Transverse colon (tissue), 4 donors: ENCODE results near the gene UTF1. TPM values are rescaled to one million over a fixed set of nuclear protein-coding genes. Genes with fewer than 3 reads are reported as not detected.

ENCODE experiments used
- DNase-seq: peaks from one replicate; pipeline ENCODE4 v3.0.0-alpha.2; 2019
- H3K27ac ChIP-seq, 4 donors: fragments of 200-600 bp; sonication (generic); 2 replicates each; pipeline ENCODE4 v1.5.1; 2016 to 2018; ENCODE audit warnings: inconsistent platforms in 4 of 4
- H3K27me3 ChIP-seq: fragments of 200-600 bp; sonication (generic); 2 replicates; pipeline ENCODE4 v1.5.1; 2017; ENCODE audit warnings: inconsistent platforms
- H3K36me3 ChIP-seq, 4 donors: fragments of 200-600 bp; sonication (generic); 2 replicates each; pipeline ENCODE4 v1.5.1; 2017 to 2019; ENCODE audit warnings: inconsistent platforms in 4 of 4
- H3K4me1 ChIP-seq, 4 donors: fragments of 200-600 bp; sonication (generic); 2 replicates each; pipeline ENCODE4 v1.5.1; 2017 to 2020; ENCODE audit warnings: inconsistent platforms in 4 of 4
- H3K4me3 ChIP-seq, 4 donors: fragments of 200-600 bp; sonication (generic); 1 replicate in 1 of 4; 2 replicates in 3 of 4; pipeline versions ENCODE4 v1.5.1 to v1.6.1; 2017 to 2019; ENCODE audit warnings: inconsistent platforms in 4 of 4
- H3K9me3 ChIP-seq, 2 donors: fragments of 200-600 bp; sonication (generic); 2 replicates each; pipeline ENCODE4 v1.5.1; 2017 to 2019; ENCODE audit warnings: inconsistent platforms in 2 of 2
- CTCF ChIP-seq, 5 experiments: fragments of 200-600 bp in 3 of 5; fragments of 450-650 bp in 2 of 5; sonication (generic) in 3 of 5; IDR thresholded peaks; 1 replicate in 2 of 5; 2 replicates in 3 of 5; pipeline ENCODE4 v1.5.1; 2016 to 2017; ENCODE audit warnings: antibody characterized with exemption in 5 of 5, inconsistent platforms in 3 of 5, mild to moderate bottlenecking in 2 of 5, moderate library complexity in 1 of 5
- EP300 ChIP-seq: sonication (generic); formaldehyde crosslinking; IDR thresholded peaks from one replicate; pipeline ENCODE4 v1.6.1; 2017; ENCODE audit warnings: antibody characterized with exemption, low read depth
- POLR2A ChIP-seq: fragments of 450-650 bp; IDR thresholded peaks from one replicate; pipeline ENCODE4 v1.6.1; 2016; ENCODE audit warnings: antibody characterized with exemption, mild to moderate bottlenecking, moderate library complexity
- POLR2AphosphoS5 ChIP-seq, 3 donors: sonication (generic); formaldehyde crosslinking; IDR thresholded peaks; one replicate each; pipeline ENCODE4 v1.6.1; 2016; ENCODE audit warnings: antibody characterized with exemption in 3 of 3
- WGBS, 2 donors: methylation state at CpG; one replicate each; pipeline ENCODE4 v1.1.5; 2018; ENCODE audit warnings: low coverage in 1 of 2; 5-methylcytosine and 5-hydroxymethylcytosine counted together
- in situ Hi-C, 4 donors: fragments of 200-750 bp; cut with MboI; loops; one replicate each; pipeline versions ENCODE4 v1.15.0 to v1.15.1; 2017; ENCODE audit warnings: low sequenced_read_pairs in 3 of 4, low pct_ligation_motif_present in 1 of 4, low pct_unique_long_range_greater_than_20kb in 1 of 4
- intact Hi-C: fragments of 100-400 bp; cut with DNase I; formaldehyde crosslinking; loops from one replicate; pipeline ENCODE4 v1.15.1; 2023; ENCODE audit warnings: low total_unique reads
- total RNA-seq, 4 donors: library from RNA; depleted of rRNA; stranded (reverse); fragments of >200 nt; gene quantifications; one replicate each; pipeline ENCODE4 v1.1.0, GENCODE V29; 2016

The UTF1 gene
- total RNA-seq, 4 donors from 2014 or later: not detected

- DNase-seq: no peak
- intact Hi-C loops (no loop called here), in situ Hi-C loops (no loop called here)
- H3K4me3 ChIP-seq: no peak overlapping the region
- WGBS, 2 donors: 72 to 100% methylated on average over 1 to 25 of the region's 28 CpGs
- TF ChIP-seq CTCF (IDR thresholded peaks at IDR 0.05) (no peak), POLR2A (no peak), EP300 (no peak), POLR2AphosphoS5 (IDR thresholded peaks at IDR 0.05) (no peak)
- no peak overlapping the region for H3K27ac ChIP-seq
- no peaks in the 10 kb centered on the region for H3K9me3 ChIP-seq
- no peaks in the 10 kb centered on the region for H3K36me3 ChIP-seq
- H3K4me1 ChIP-seq: no peaks in the 10 kb centered on the region
- H3K27me3 ChIP-seq: peaks cover 9% of the 10 kb centered on the region
Measured at GRCh38 chr10:133214468-133215410, 15.3 kb upstream of the UTF1 start.

- Histone ChIP-seq H3K27me3 (peaks cover 12% of the 10 kb centered on the region), H3K27ac (no peak overlapping the region), H3K9me3 (no peaks in the 10 kb centered on the region), H3K4me1 (no peaks in the 10 kb centered on the region), H3K4me3 (no peak overlapping the region), H3K36me3 (no peaks in the 10 kb centered on the region)
- no peak for DNase-seq
- intact Hi-C loops (no loop called here), in situ Hi-C loops (no loop called here)
- WGBS, 2 donors: 95% methylated on average over 27 of the region's 27 CpGs; no CpG with 5 or more reads in 1 of the 2 donors
- TF ChIP-seq EP300 (no peak), POLR2A (no peak), CTCF (IDR thresholded peaks at IDR 0.05) (no peak), POLR2AphosphoS5 (IDR thresholded peaks at IDR 0.05) (no peak)
Measured at GRCh38 chr10:133215586-133215985, 14.4 kb upstream of the UTF1 start.

GRCh38 chr10:133216776-133217175, 13.2 kb upstream of the UTF1 start:
- in situ Hi-C loops: no loop called here
- no peak for DNase-seq

More at GRCh38 chr10:133216776-133217175, 13.2 kb upstream of the UTF1 start:
- intact Hi-C loops: no loop called here
- WGBS, 2 donors: 77 to 94% methylated on average over 26 of the region's 26 CpGs
- no peak for TF ChIP-seq POLR2A
- no peak for TF ChIP-seq POLR2AphosphoS5 (IDR thresholded peaks at IDR 0.05)
- no peak for TF ChIP-seq CTCF (IDR thresholded peaks at IDR 0.05)
- TF ChIP-seq EP300: no peak
- H3K9me3 ChIP-seq: no peaks in the 10 kb centered on the region
- no peaks in the 10 kb centered on the region for H3K36me3 ChIP-seq
- H3K4me1 ChIP-seq: no peaks in the 10 kb centered on the region
- no peak overlapping the region for H3K4me3 ChIP-seq
- no peak overlapping the region for H3K27ac ChIP-seq
- peaks cover 17% of the 10 kb centered on the region for H3K27me3 ChIP-seq
